Spleen (tissue), 11 donors: ENCODE measurements around the gene ADAMTS17. TPM values are rescaled to one million over a fixed set of nuclear protein-coding genes. Genes with fewer than 3 reads are reported as not detected.

Experiments used
- DNase-seq: peaks from one replicate; pipeline ENCODE4 v3.0.0-alpha.2; 2020
- H3K27ac ChIP-seq, 8 donors: fragments of 200-600 bp; sonication (generic) in 7 of 8; 1 replicate in 4 of 8; 2 replicates in 4 of 8; pipeline versions ENCODE4 v1.5.0 to v1.8.0; 2016 to 2021; ENCODE audit warnings: inconsistent platforms in 4 of 8, mild to moderate bottlenecking in 4 of 8, moderate library complexity in 1 of 8
- H3K27me3 ChIP-seq, 7 donors: fragments of 200-600 bp; sonication (generic) in 6 of 7; replicated peaks in 1 of 7; 1 replicate in 4 of 7; 2 replicates in 3 of 7; pipeline versions ENCODE4 v1.5.0 to v1.8.0; 2016 to 2021; ENCODE audit warnings: inconsistent platforms in 3 of 7, mild to moderate bottlenecking in 1 of 7
- H3K36me3 ChIP-seq, 6 donors: fragments of 200-600 bp; sonication (generic) in 5 of 6; 1 replicate in 4 of 6; 2 replicates in 2 of 6; pipeline versions ENCODE4 v1.5.0 to v1.8.0; 2016 to 2021; ENCODE audit warnings: inconsistent platforms in 2 of 6
- H3K4me1 ChIP-seq, 6 donors: fragments of 200-600 bp; sonication (generic) in 5 of 6; 1 replicate in 3 of 6; 2 replicates in 3 of 6; pipeline versions ENCODE4 v1.5.0 to v1.8.0; 2016 to 2021; ENCODE audit warnings: inconsistent platforms in 3 of 6
- H3K4me3 ChIP-seq, 8 donors: fragments of 200-600 bp; sonication (generic) in 7 of 8; 1 replicate in 4 of 8; 2 replicates in 4 of 8; pipeline versions ENCODE4 v1.5.0 to v1.8.0; 2016 to 2021; ENCODE audit warnings: inconsistent platforms in 4 of 8, mild to moderate bottlenecking in 4 of 8, moderate library complexity in 2 of 8
- H3K9me3 ChIP-seq, 8 donors: fragments of 200-600 bp; sonication (generic) in 7 of 8; 1 replicate in 4 of 8; 2 replicates in 4 of 8; pipeline versions ENCODE4 v1.5.0 to v1.8.0; 2016 to 2021; ENCODE audit warnings: inconsistent platforms in 4 of 8
- POLR2A ChIP-seq, 3 donors: fragments of 450-650 bp; IDR thresholded peaks; one replicate each; pipeline ENCODE4 v1.5.1; 2017; ENCODE audit warnings: antibody characterized with exemption in 3 of 3, mild to moderate bottlenecking in 1 of 3
- POLR2AphosphoS5 ChIP-seq, 3 donors: sonication (generic); formaldehyde crosslinking; IDR thresholded peaks; one replicate each; pipeline ENCODE4 v1.5.1; 2017; ENCODE audit warnings: antibody characterized with exemption in 3 of 3
- WGBS, 5 donors: extraction: QIAGEN DNeasy Blood & Tissue Kit in 3 of 5; methylation state at CpG; one replicate each; pipeline versions ENCODE4 v1.1.5 to v1.1.7; 2013 to 2018; 5-methylcytosine and 5-hydroxymethylcytosine counted together
- intact Hi-C: fragments of 100-400 bp; cut with DNase I; formaldehyde crosslinking; loops from one replicate; pipeline ENCODE4 v1.15.0; 2023; ENCODE audit warnings: low total_unique reads
- polyA plus RNA-seq, 3 donors: library from polyadenylated mRNA; stranded (reverse); fragments of 200-250 nt; gene quantifications; one replicate each; pipeline ENCODE4 v1.2.1, GENCODE V29; 2013
- total RNA-seq, 7 donors: library from RNA; depleted of rRNA in 3 of 7; stranded (reverse); fragments of >200 nt in 3 of 7; fragmentation: NEBNext Ultra II Directional in 4 of 7; extraction: Animal tissue kit (Norgen Biotek cat#: 25700) in 4 of 7; gene quantifications; one replicate each; pipeline versions ENCODE4 v1.1.0 to v1.2.1, GENCODE V29; 2016 to 2021
- TF ChIP-seq, protein P1 (sequence below), 11 experiments: fragments of 200-600 bp in 7 of 11; fragments of 450-650 bp in 4 of 11; sonication (generic) in 4 of 11; IDR thresholded peaks in 8 of 11; conservative IDR thresholded peaks in 3 of 11; 1 replicate in 7 of 11; 2 replicates in 4 of 11; pipeline versions ENCODE4 v1.4.0 to v1.8.0; 2016 to 2021; ENCODE audit warnings: antibody characterized with exemption in 11 of 11, inconsistent platforms in 4 of 11, mild to moderate bottlenecking in 1 of 11
- donor health status: healthy with polysubstance abuse.
- donor health status: DM: no; HTN: no; CAD: no; lungs with moderate emphysema.
- donor health status: DM: no; HTN: no; CAD: no.
- donor health status: Bipolar disorder and iron deficiency.
- donor health status: healthy.
- donor health status: DM: no; HTN: no; CAD: no.
- donor health status: DM: yes; HTN: yes; CAD: no.

ADAMTS17 gene
- total and polyA plus RNA-seq, 10 donors: 0.21 to 13.2 (median 5.8) TPM

DNA sequence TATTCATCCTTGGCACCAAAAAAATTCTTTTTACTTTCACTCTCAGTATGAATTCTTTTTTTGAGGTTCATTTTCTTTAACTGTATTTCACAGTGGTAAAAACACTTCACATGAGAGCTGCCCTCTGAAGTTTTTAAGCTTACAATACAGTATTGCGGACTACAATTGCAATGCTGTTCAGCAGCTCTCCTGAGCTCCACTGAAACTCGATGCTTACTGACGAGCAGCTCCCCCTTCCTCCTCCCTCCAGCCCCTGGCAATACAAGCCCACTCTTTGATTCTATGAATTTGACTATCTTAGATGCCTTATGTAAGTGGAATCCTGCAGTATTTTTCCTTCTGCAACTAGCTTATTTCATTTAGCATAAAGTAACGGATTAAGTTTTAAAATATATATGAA lies 183.4 kb downstream of the ADAMTS17 start:
- Histone ChIP-seq H3K27me3 (no peaks in the 10 kb centered on the region), H3K9me3 (no peaks in the 10 kb centered on the region), H3K4me3 (no peak overlapping the region), H3K4me1 (no peaks in the 10 kb centered on the region), H3K27ac (no peak overlapping the region), H3K36me3 (no peaks in the 10 kb centered on the region)
- no peak for TF ChIP-seq POLR2A (IDR thresholded peaks at IDR 0.05)
- TF ChIP-seq, protein P1, sequence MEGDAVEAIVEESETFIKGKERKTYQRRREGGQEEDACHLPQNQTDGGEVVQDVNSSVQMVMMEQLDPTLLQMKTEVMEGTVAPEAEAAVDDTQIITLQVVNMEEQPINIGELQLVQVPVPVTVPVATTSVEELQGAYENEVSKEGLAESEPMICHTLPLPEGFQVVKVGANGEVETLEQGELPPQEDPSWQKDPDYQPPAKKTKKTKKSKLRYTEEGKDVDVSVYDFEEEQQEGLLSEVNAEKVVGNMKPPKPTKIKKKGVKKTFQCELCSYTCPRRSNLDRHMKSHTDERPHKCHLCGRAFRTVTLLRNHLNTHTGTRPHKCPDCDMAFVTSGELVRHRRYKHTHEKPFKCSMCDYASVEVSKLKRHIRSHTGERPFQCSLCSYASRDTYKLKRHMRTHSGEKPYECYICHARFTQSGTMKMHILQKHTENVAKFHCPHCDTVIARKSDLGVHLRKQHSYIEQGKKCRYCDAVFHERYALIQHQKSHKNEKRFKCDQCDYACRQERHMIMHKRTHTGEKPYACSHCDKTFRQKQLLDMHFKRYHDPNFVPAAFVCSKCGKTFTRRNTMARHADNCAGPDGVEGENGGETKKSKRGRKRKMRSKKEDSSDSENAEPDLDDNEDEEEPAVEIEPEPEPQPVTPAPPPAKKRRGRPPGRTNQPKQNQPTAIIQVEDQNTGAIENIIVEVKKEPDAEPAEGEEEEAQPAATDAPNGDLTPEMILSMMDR (IDR thresholded peaks at IDR 0.05 in 8 of 11, conservative IDR thresholded peaks at IDR 0.05 in 3 of 11): no peak
- TF ChIP-seq POLR2AphosphoS5 (IDR thresholded peaks at IDR 0.05): no peak
- WGBS, 5 donors: 60 to 69% (median 66%) methylated on average over 4 of the region's 4 CpGs
- intact Hi-C loops: no loop called here
- DNase-seq: no peak

DNA sequence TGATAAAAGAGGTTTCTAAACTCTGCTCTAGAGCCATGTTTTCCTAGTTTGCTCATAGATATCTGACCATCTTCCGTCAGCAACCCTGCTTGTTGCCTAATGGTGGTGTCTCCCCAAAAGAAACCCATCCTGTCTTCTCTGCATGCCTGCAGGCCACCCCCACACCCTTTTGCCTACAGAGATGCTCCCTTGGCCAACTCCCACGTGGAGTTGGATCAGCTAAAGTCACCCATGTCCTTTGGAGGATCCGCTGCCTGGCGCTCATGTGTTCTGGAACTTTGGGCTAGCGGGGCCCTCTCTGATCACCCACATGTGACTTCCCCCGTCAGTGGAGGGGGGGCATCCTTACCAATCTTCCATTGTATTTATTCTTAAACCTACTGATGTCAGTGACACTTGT lies 185.6 kb downstream of the ADAMTS17 start:
- TF ChIP-seq, protein P1 (IDR thresholded peaks at IDR 0.05 in 8 of 11, conservative IDR thresholded peaks at IDR 0.05 in 3 of 11): no peak
- Histone ChIP-seq H3K9me3 (no peaks in the 10 kb centered on the region), H3K4me3 (no peak overlapping the region), H3K27me3 (no peaks in the 10 kb centered on the region), H3K27ac (no peak overlapping the region), H3K36me3 (no peaks in the 10 kb centered on the region), H3K4me1 (no peaks in the 10 kb centered on the region)
- WGBS, 5 donors: 85 to 93% (median 86%) methylated on average over 6 of the region's 6 CpGs
- intact Hi-C loops: no loop called here
- no peak for DNase-seq

- WGBS, 5 donors: 69 to 82% (median 79%) methylated on average over 8 of the region's 8 CpGs
- intact Hi-C loops: no loop called here
- no peak overlapping the region for H3K27ac ChIP-seq
- TF ChIP-seq, protein P1 (IDR thresholded peaks at IDR 0.05 in 8 of 11, conservative IDR thresholded peaks at IDR 0.05 in 3 of 11): no peak
- no peak for TF ChIP-seq POLR2AphosphoS5 (IDR thresholded peaks at IDR 0.05)
- TF ChIP-seq POLR2A (IDR thresholded peaks at IDR 0.05): no peak
- H3K9me3 ChIP-seq: peaks cover 0 to 8% (median 2%) of the 10 kb centered on the region in 8 donors
- DNase-seq: no peak
- no peak overlapping the region for H3K4me3 ChIP-seq
- no peaks in the 10 kb centered on the region for H3K4me1 ChIP-seq
- H3K36me3 ChIP-seq: no peaks in the 10 kb centered on the region
- no peaks in the 10 kb centered on the region for H3K27me3 ChIP-seq
These were observed 187.4 kb downstream of the ADAMTS17 start for GRCh38 chr15:100154338-100154737.

DNA sequence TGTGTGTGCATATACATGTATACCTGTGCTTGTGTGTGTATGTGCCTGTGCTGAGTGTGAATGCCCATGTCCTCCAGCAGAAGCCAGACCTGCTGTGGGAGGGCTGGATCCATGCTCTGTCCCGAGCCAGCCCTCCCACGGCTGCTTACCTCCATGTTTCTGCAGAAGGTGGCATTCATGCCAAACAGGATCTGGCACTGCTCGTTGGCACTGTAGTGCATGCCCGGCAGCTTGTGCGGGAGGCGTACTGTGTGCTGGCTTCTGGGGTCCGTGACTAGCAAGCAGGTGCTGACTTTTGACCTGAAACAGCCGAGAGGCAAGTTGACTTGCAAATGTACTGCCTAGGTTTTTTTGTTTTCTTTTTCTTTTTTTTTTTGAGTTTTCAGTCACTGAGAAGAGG lies 189.3 kb downstream of the ADAMTS17 start:
- H3K4me3 ChIP-seq: no peak overlapping the region
- no peak overlapping the region for H3K27ac ChIP-seq
- no peaks in the 10 kb centered on the region for H3K4me1 ChIP-seq
- no peak for DNase-seq
- H3K27me3 ChIP-seq: no peaks in the 10 kb centered on the region
- WGBS, 5 donors: 78 to 95% (median 88%) methylated on average over 8 of the region's 8 CpGs
- H3K36me3 ChIP-seq: peaks cover 0 to 10% (median 0%) of the 10 kb centered on the region in 6 donors
- TF ChIP-seq POLR2AphosphoS5 (IDR thresholded peaks at IDR 0.05) (no peak), POLR2A (IDR thresholded peaks at IDR 0.05) (no peak)
- TF ChIP-seq, protein P1 (IDR thresholded peaks at IDR 0.05 in 8 of 11, conservative IDR thresholded peaks at IDR 0.05 in 3 of 11): no peak
- intact Hi-C loops: no loop called here
- peaks cover 5 to 27% (median 21%) of the 10 kb centered on the region in 8 donors for H3K9me3 ChIP-seq
